HepG2 (cell line): ENCODE results near the gene RNU11. TPM values are rescaled to one million over a fixed set of nuclear protein-coding genes. Genes with fewer than 3 reads are reported as not detected.

Source experiments
- ATAC-seq: fragments of 200-7000 bp; cut with Tn5 transposase; 3 replicates; pipeline ENCODE4 v1.9.1; 2020; ENCODE audit warnings: mild to moderate bottlenecking, moderate library complexity
- BruUV-seq: library from RNA; stranded (reverse); fragments of 400-500 nt; replicated peaks from 2 replicates; lab custom pipeline; 2021; lab: Mats Ljungman, UMichigan
- CTCF ChIA-PET: fragments of 300-600 bp; formaldehyde crosslinking; extraction: SDS; loops from one replicate; lab custom pipeline; 2021; ENCODE audit warnings: low total read pairs, inconsistent platforms, low intra/inter-chr PET ratio; lab: Yijun Ruan, JAX
- POLR2A ChIA-PET: fragments of 350-600 bp; sonication (Branson Sonifier 250); formaldehyde crosslinking; loops from one replicate; lab custom pipeline; 2020; ENCODE audit warnings: antibody characterized with exemption, inconsistent platforms; lab: Yijun Ruan, JAX
- DNase-seq: peaks from one replicate; pipeline ENCODE4 v3.0.0-alpha.2; 2015; ENCODE audit warnings: low spot score
- FAIRE-seq: peaks from 3 replicates; lab custom pipeline; 2011; peaks lifted over from hg19 to GRCh38; lab: Jason Lieb, UNC
- H2AFZ ChIP-seq: one replicate; pipeline ENCODE4 v1.6.1; 2011; ENCODE audit warnings: low read length, inconsistent platforms
- H3K27ac ChIP-seq: fragments of 300-600 bp; 3 replicates; pipeline ENCODE4 v1.8.0; 2011; ENCODE audit warnings: mixed run types, mild to moderate bottlenecking, mixed read lengths, low read length, inconsistent platforms; ENCODE audit not compliant: insufficient read depth; ENCODE audit errors: extremely low read length
- H3K27me3 ChIP-seq, 2 experiments: fragments of 200-600 bp in 1 of 2; 2 replicates in 1 of 2; 3 replicates in 1 of 2; pipeline versions ENCODE4 v1.6.0 to v1.8.0; 2011; ENCODE audit warnings: low read length in 2 of 2, mild to moderate bottlenecking in 2 of 2, moderate library complexity in 2 of 2, inconsistent platforms in 1 of 2; ENCODE audit not compliant: insufficient read depth in 2 of 2, control insufficient read depth in 1 of 2
- H3K36me3 ChIP-seq, 2 experiments: fragments of 200-600 bp in 1 of 2; replicated peaks in 1 of 2; 2 replicates in 1 of 2; 3 replicates in 1 of 2; pipeline versions ENCODE4 v1.5.1 to v1.8.0; 2011; ENCODE audit warnings: low read length in 2 of 2, inconsistent platforms in 1 of 2; ENCODE audit not compliant: insufficient read depth in 2 of 2, control insufficient read depth in 1 of 2
- H3K4me1 ChIP-seq: 2 replicates; pipeline ENCODE4 v1.5.1; 2012; ENCODE audit warnings: low read length, inconsistent platforms; ENCODE audit not compliant: insufficient read depth
- H3K4me2 ChIP-seq: 2 replicates; pipeline ENCODE4 v1.6.0; 2011; ENCODE audit warnings: low read depth, low read length, inconsistent platforms
- H3K4me3 ChIP-seq, 3 experiments: fragments of 200-600 bp in 1 of 3; sonication (generic), shearing (Covaris generic) in 1 of 3; replicated peaks in 1 of 3; 2 replicates each; pipeline ENCODE4 v1.5.1; 2011 to 2016; ENCODE audit warnings: low read length in 3 of 3, inconsistent platforms in 2 of 3, low read depth in 2 of 3, mild to moderate bottlenecking in 2 of 3, control low read depth in 1 of 3, mixed read lengths in 1 of 3; ENCODE audit not compliant: insufficient read depth in 1 of 3
- H3K79me2 ChIP-seq: one replicate; pipeline ENCODE4 v1.6.1; 2011; ENCODE audit warnings: low read length, inconsistent platforms; ENCODE audit not compliant: insufficient read depth
- H3K9ac ChIP-seq: 2 replicates; pipeline ENCODE4 v1.6.0; 2011; ENCODE audit warnings: mild to moderate bottlenecking, low read depth, low read length, inconsistent platforms; ENCODE audit not compliant: insufficient read depth
- H3K9me3 ChIP-seq: 2 replicates; pipeline ENCODE4 v1.5.1; 2012; ENCODE audit warnings: mild to moderate bottlenecking, low read length
- H4K20me1 ChIP-seq: 2 replicates; pipeline ENCODE4 v1.6.0; 2011; ENCODE audit warnings: inconsistent platforms, mild to moderate bottlenecking, low read length, moderate library complexity; ENCODE audit not compliant: insufficient read depth
- RAD21 ChIP-seq: fragments of 450-650 bp; formaldehyde crosslinking; IDR thresholded peaks from 2 replicates; pipeline ENCODE4 v1.5.0; 2020; ENCODE audit warnings: mild to moderate bottlenecking
- STAG1 ChIP-seq: sonication (generic); formaldehyde crosslinking; IDR thresholded peaks from 2 replicates; pipeline ENCODE4 v1.4.0; 2020; ENCODE audit warnings: missing genetic modification reagents
- ZNF558 ChIP-seq: sonication (generic); formaldehyde crosslinking; IDR thresholded peaks from 2 replicates; pipeline ENCODE4 v1.9.0; 2022; ENCODE audit warnings: mild to moderate bottlenecking, missing genetic modification reagents, borderline replicate concordance
- WGBS: methylation state at CpG from one replicate; pipeline ENCODE4 v1.1.6; 2017; ENCODE audit warnings: low lambda C conversion rate; 5-methylcytosine and 5-hydroxymethylcytosine counted together
- in situ Hi-C: cut with HindIII; loops from 2 replicates; pipeline ENCODE4 v1.10.0; 2017; ENCODE audit warnings: low pct_unique_long_range_greater_than_20kb; ENCODE audit not compliant: extremely low pct_ligation_motif_present
- intact Hi-C: fragments of 100-400 bp; cut with micrococcal nuclease; formaldehyde crosslinking; loops from one replicate; pipeline ENCODE4 v1.10.0; 2022; ENCODE audit not compliant: unreplicated experiment
- polyA plus RNA-seq, 8 experiments: library from polyadenylated mRNA; depleted of rRNA in 3 of 8; stranded (reverse) in 7 of 8; unstranded in 1 of 8; fragments of >200 nt; fragmentation: Illumina TruSeq in 4 of 8; extraction: Trizol in 4 of 8; gene quantifications; 2 replicates each; pipeline versions ENCODE4 v1.2.1 to v1.2.3, GENCODE V29; 2011 to 2016; ENCODE audit warnings: low read depth in 4 of 8, missing spikeins in 1 of 8, mixed read lengths in 1 of 8; ENCODE audit not compliant: insufficient read depth in 1 of 8
- total RNA-seq, 5 experiments: library from RNA; depleted of rRNA; stranded (reverse); fragments of >200 nt; fragmentation: Illumina TruSeq; extraction: Trizol; gene quantifications; 2 replicates each; pipeline ENCODE4 v1.2.3, GENCODE V29; 2016; ENCODE audit warnings: low read depth in 1 of 5
- TF ChIP-seq, protein P1 (sequence below): fragments of 450-650 bp; IDR thresholded peaks from 2 replicates; pipeline ENCODE4 v1.6.1; 2017; ENCODE audit warnings: mild to moderate bottlenecking
- TF ChIP-seq, protein P2 (sequence below): sonication (generic); formaldehyde crosslinking; IDR thresholded peaks from 2 replicates; pipeline ENCODE4 v1.9.0; 2022; ENCODE audit warnings: low read depth, missing genetic modification reagents
- TF ChIP-seq, protein P3 (sequence below): sonication (generic); formaldehyde crosslinking; IDR thresholded peaks from 2 replicates; pipeline ENCODE4 v1.4.0; 2020; ENCODE audit warnings: missing genetic modification reagents, mild to moderate bottlenecking, borderline replicate concordance
- TF ChIP-seq, protein P4 (sequence below): sonication (generic); formaldehyde crosslinking; IDR thresholded peaks from 2 replicates; pipeline ENCODE4 v1.9.0; 2021; ENCODE audit warnings: missing genetic modification reagents, borderline replicate concordance

The RNU11 gene
- total and polyA plus RNA-seq, 2 of the 13 experiments (the other 11 are each of a cell fraction or from before 2014, with no cell fraction given): not detected

DNA sequence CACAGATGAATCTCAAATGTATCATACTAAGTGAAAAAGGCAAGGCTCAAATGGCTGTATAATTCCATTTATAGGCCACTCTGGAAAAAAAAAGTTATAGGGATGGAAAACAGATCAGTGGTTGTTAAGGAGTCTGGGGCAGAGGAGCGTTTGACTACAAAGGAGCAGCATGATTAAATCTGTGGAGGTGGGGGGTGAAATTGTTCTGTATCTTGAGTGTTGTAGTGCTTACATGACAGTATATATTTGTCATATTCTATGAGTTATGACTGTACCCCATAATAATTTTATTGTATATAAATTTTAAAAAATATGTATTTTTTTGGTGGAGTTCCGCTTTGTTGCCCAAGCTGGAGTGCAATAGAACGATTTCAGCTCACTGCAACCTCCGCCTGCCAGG, 15.8 kb upstream of the RNU11 start:
- no peak overlapping the region for H3K4me2 ChIP-seq
- 94% methylated on average over 4 of the region's 4 CpGs for WGBS
- DNase-seq: no peak
- no peaks in the 10 kb centered on the region for H3K79me2 ChIP-seq
- POLR2A ChIA-PET: interaction anchor here (0.6 kb wide), 1 partner anchor 121 kb away, joined by 3 read pairs; no protein-coding TSS in a partner anchor
- intact Hi-C loops (no loop called here), in situ Hi-C loops (no loop called here)
- CTCF ChIA-PET: no interaction called here
- no peaks in the 10 kb centered on the region for H3K9me3 ChIP-seq
- H2AFZ ChIP-seq: no peak overlapping the region
- no peak overlapping the region for H3K27ac ChIP-seq
- FAIRE-seq: no peak
- no peaks in the 10 kb centered on the region for H4K20me1 ChIP-seq
- H3K4me1 ChIP-seq: peaks cover 11% of the 10 kb centered on the region
- ATAC-seq: no peak
- H3K9ac ChIP-seq: no peak overlapping the region
- no peak overlapping the region for H3K4me3 ChIP-seq
- no peaks in the 10 kb centered on the region for H3K27me3 ChIP-seq
- TF ChIP-seq, protein P1, sequence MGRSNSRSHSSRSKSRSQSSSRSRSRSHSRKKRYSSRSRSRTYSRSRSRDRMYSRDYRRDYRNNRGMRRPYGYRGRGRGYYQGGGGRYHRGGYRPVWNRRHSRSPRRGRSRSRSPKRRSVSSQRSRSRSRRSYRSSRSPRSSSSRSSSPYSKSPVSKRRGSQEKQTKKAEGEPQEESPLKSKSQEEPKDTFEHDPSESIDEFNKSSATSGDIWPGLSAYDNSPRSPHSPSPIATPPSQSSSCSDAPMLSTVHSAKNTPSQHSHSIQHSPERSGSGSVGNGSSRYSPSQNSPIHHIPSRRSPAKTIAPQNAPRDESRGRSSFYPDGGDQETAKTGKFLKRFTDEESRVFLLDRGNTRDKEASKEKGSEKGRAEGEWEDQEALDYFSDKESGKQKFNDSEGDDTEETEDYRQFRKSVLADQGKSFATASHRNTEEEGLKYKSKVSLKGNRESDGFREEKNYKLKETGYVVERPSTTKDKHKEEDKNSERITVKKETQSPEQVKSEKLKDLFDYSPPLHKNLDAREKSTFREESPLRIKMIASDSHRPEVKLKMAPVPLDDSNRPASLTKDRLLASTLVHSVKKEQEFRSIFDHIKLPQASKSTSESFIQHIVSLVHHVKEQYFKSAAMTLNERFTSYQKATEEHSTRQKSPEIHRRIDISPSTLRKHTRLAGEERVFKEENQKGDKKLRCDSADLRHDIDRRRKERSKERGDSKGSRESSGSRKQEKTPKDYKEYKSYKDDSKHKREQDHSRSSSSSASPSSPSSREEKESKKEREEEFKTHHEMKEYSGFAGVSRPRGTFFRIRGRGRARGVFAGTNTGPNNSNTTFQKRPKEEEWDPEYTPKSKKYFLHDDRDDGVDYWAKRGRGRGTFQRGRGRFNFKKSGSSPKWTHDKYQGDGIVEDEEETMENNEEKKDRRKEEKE: no peak
- no TSS peak for BruUV-seq
- no peaks in the 10 kb centered on the region for H3K36me3 ChIP-seq

DNA sequence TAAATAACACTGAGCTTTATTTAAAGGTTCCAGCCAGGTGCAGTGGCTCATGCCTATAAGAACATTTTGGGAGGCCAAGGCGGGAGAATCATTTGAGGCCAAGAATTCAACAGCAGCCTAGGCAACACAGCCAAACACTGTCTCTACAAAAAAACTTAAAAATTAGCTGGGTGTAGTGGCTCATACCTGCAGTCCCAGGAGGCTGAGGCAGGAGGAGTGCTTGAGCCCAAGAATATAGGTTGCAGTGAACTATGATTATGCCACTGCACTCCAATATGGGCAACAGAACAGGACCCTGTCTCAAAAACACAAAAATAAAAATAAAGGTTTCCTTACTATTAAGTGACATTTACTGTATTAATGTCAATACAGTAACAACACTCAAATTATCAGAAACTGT, 7.6 kb upstream of the RNU11 start:
- WGBS: 87% methylated on average over 1 of the region's 1 CpG
- H3K4me3 ChIP-seq: no peak overlapping the region
- ATAC-seq (peak; percentile 45), DNase-seq (peak; percentile 50), FAIRE-seq (peak; percentile 4)
- H3K4me1 ChIP-seq: peaks cover 34% of the 10 kb centered on the region
- in situ Hi-C loops (loop anchor here (5.0 kb wide), 1 partner anchor 232 kb away; no protein-coding TSS in a partner anchor), intact Hi-C loops (loop anchor here (5.0 to 10.0 kb wide), 3 partner anchors 117 to 544 kb away; partner anchors contain the start of gene SRSF4)
- H4K20me1 ChIP-seq: no peaks in the 10 kb centered on the region
- H3K27me3 ChIP-seq: no peaks in the 10 kb centered on the region; a peak in 1 of 5 replicates
- no peak overlapping the region for H3K9ac ChIP-seq
- POLR2A ChIA-PET: interaction anchor here (1.1 to 1.3 kb wide), 2 partner anchors 8 to 59 kb away, joined by 5 to 8 read pairs; partner anchors contain the start of gene RNU11
- H3K4me2 ChIP-seq: no peak overlapping the region
- H3K27ac ChIP-seq: no peak overlapping the region
- no peaks in the 10 kb centered on the region for H3K9me3 ChIP-seq
- no peaks in the 10 kb centered on the region for H3K36me3 ChIP-seq
- H2AFZ ChIP-seq: no peak overlapping the region
- BruUV-seq: no TSS peak
- CTCF ChIA-PET: interaction anchor here (0.6 to 0.7 kb wide), 3 partner anchors 13 to 97 kb away, joined by 3 read pairs; partner anchors contain the start of gene YTHDF2
- peaks cover 13% of the 10 kb centered on the region for H3K79me2 ChIP-seq
- TF ChIP-seq STAG1 (peak; percentile 32; the same call in 1 of the 2 replicates), RAD21 (CRISPR knock-in tag) (peak; percentile 21; the same call in 1 of the 2 replicates), ZNF558 (CRISPR knock-in tag) (no peak)
- TF ChIP-seq, protein P2, sequence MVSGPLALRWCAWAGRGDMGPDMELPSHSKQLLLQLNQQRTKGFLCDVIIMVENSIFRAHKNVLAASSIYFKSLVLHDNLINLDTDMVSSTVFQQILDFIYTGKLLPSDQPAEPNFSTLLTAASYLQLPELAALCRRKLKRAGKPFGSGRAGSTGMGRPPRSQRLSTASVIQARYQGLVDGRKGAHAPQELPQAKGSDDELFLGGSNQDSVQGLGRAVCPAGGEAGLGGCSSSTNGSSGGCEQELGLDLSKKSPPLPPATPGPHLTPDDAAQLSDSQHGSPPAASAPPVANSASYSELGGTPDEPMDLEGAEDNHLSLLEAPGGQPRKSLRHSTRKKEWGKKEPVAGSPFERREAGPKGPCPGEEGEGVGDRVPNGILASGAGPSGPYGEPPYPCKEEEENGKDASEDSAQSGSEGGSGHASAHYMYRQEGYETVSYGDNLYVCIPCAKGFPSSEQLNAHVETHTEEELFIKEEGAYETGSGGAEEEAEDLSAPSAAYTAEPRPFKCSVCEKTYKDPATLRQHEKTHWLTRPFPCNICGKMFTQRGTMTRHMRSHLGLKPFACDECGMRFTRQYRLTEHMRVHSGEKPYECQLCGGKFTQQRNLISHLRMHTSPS (CRISPR knock-in tag): no peak
- TF ChIP-seq, protein P3, sequence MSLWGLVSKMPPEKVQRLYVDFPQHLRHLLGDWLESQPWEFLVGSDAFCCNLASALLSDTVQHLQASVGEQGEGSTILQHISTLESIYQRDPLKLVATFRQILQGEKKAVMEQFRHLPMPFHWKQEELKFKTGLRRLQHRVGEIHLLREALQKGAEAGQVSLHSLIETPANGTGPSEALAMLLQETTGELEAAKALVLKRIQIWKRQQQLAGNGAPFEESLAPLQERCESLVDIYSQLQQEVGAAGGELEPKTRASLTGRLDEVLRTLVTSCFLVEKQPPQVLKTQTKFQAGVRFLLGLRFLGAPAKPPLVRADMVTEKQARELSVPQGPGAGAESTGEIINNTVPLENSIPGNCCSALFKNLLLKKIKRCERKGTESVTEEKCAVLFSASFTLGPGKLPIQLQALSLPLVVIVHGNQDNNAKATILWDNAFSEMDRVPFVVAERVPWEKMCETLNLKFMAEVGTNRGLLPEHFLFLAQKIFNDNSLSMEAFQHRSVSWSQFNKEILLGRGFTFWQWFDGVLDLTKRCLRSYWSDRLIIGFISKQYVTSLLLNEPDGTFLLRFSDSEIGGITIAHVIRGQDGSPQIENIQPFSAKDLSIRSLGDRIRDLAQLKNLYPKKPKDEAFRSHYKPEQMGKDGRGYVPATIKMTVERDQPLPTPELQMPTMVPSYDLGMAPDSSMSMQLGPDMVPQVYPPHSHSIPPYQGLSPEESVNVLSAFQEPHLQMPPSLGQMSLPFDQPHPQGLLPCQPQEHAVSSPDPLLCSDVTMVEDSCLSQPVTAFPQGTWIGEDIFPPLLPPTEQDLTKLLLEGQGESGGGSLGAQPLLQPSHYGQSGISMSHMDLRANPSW (CRISPR knock-in tag): no peak
- TF ChIP-seq, protein P4, sequence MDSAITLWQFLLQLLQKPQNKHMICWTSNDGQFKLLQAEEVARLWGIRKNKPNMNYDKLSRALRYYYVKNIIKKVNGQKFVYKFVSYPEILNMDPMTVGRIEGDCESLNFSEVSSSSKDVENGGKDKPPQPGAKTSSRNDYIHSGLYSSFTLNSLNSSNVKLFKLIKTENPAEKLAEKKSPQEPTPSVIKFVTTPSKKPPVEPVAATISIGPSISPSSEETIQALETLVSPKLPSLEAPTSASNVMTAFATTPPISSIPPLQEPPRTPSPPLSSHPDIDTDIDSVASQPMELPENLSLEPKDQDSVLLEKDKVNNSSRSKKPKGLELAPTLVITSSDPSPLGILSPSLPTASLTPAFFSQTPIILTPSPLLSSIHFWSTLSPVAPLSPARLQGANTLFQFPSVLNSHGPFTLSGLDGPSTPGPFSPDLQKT: no peak
